ENCODE data around the gene MRPL16. TPM values are rescaled to one million over a fixed set of nuclear protein-coding genes. Genes with fewer than 3 reads are reported as not detected.

MRPL16 gene
- total RNA-seq, 1 experiment from 2014 or later = 53.4 TPM

DNA sequence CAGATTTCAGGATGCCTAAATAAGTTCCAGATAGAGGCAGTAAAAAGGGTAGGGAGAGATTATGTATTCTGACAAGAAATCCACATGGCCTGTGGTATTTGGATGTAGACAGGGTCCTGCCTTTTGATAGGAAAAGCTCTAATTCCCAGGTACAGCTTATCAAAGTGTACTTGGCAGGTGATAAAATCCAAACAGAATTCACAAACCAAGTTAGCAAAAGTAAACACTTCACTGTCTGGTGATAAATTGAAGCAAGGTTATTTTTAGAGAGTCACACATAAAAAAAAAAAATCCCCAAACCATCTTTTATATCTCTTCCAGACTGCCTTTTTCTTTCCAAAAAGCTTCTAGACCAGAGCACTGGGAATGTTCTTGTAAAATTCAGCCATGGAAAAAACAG is 29.0 kb upstream of the MRPL16 start:
- no peaks in the 10 kb centered on the region for H3K9me3 ChIP-seq (ENCODE audit: low read depth, low read length, poor library complexity, severe bottlenecking)
- no TSS peak for BruUV-seq (replicated peaks)
- no peak for DNase-seq (ENCODE audit: low spot score)
- TF ChIP-seq EZH2 (IDR thresholded peaks at IDR 0.05; ENCODE audit: borderline replicate concordance, low read depth, low read length, poor library complexity, severe bottlenecking) = no peak
- TF ChIP-seq, protein P1, sequence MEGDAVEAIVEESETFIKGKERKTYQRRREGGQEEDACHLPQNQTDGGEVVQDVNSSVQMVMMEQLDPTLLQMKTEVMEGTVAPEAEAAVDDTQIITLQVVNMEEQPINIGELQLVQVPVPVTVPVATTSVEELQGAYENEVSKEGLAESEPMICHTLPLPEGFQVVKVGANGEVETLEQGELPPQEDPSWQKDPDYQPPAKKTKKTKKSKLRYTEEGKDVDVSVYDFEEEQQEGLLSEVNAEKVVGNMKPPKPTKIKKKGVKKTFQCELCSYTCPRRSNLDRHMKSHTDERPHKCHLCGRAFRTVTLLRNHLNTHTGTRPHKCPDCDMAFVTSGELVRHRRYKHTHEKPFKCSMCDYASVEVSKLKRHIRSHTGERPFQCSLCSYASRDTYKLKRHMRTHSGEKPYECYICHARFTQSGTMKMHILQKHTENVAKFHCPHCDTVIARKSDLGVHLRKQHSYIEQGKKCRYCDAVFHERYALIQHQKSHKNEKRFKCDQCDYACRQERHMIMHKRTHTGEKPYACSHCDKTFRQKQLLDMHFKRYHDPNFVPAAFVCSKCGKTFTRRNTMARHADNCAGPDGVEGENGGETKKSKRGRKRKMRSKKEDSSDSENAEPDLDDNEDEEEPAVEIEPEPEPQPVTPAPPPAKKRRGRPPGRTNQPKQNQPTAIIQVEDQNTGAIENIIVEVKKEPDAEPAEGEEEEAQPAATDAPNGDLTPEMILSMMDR (conservative IDR thresholded peaks at IDR 0.05; ENCODE audit: low read depth, low read length) = no peak
- no peaks in the 10 kb centered on the region for H3K36me3 ChIP-seq (ENCODE audit: insufficient read depth, low read length, poor library complexity, severe bottlenecking)
- H3K4me3 ChIP-seq (ENCODE audit: low read depth, low read length, poor library complexity, severe bottlenecking) = no peak overlapping the region
- peaks cover 18% of the 10 kb centered on the region for H3K27me3 ChIP-seq (replicated peaks; ENCODE audit: insufficient read depth, low read depth, low read length, poor library complexity)
- no peak overlapping the region for H3K27ac ChIP-seq (ENCODE audit: low read depth, low read length, poor library complexity, severe bottlenecking)
- ChIA-PET CTCF (no interaction called here), POLR2A (ENCODE audit: low non-redundant PET) (no interaction called here)
- intact Hi-C loops (cut with micrococcal nuclease; ENCODE audit: unreplicated experiment) = no loop called here
- no peaks in the 10 kb centered on the region for H3K4me1 ChIP-seq (ENCODE audit: insufficient read depth, low read length, poor library complexity, severe bottlenecking)

DNA sequence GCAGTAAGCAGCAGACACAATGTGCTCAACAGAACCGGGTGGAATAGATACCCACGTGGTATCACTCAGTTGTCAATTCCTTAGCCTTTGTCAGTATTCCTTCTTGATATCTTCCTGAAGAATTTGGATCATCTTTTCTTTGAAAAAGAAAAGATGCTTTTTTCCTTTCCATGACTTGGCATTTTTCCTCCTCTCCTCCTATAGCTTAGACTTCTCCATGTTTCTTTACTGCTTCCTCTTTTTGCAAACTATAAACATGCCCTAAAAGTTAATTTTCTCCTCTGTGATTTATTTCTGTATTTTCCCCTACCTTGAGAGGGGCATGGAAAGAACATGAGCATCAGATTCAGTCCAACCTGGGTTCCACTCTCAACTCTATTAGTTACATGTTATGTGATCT is 23.0 kb upstream of the MRPL16 start:
- no peaks in the 10 kb centered on the region for H3K9me3 ChIP-seq (ENCODE audit: low read depth, low read length, poor library complexity, severe bottlenecking)
- intact Hi-C loops (cut with micrococcal nuclease; ENCODE audit: unreplicated experiment) = no loop called here
- H3K4me1 ChIP-seq (ENCODE audit: insufficient read depth, low read length, poor library complexity, severe bottlenecking) = no peaks in the 10 kb centered on the region
- DNase-seq (ENCODE audit: low spot score) = no peak
- no peak for TF ChIP-seq EZH2 (IDR thresholded peaks at IDR 0.05; ENCODE audit: borderline replicate concordance, low read depth, low read length, poor library complexity, severe bottlenecking)
- TF ChIP-seq, protein P1 (conservative IDR thresholded peaks at IDR 0.05; ENCODE audit: low read depth, low read length) = no peak
- ChIA-PET CTCF (interaction anchor here (0.6 kb wide), 1 partner anchor 661 kb away, joined by 3 read pairs; no protein-coding TSS in a partner anchor), POLR2A (ENCODE audit: low non-redundant PET) (no interaction called here)
- H3K36me3 ChIP-seq (ENCODE audit: insufficient read depth, low read length, poor library complexity, severe bottlenecking) = no peaks in the 10 kb centered on the region
- BruUV-seq (replicated peaks) = no TSS peak
- peaks cover 15% of the 10 kb centered on the region for H3K27me3 ChIP-seq (replicated peaks; ENCODE audit: insufficient read depth, low read depth, low read length, poor library complexity)
- H3K27ac ChIP-seq (ENCODE audit: low read depth, low read length, poor library complexity, severe bottlenecking) = no peak overlapping the region
- H3K4me3 ChIP-seq (ENCODE audit: low read depth, low read length, poor library complexity, severe bottlenecking) = no peak overlapping the region

DNA sequence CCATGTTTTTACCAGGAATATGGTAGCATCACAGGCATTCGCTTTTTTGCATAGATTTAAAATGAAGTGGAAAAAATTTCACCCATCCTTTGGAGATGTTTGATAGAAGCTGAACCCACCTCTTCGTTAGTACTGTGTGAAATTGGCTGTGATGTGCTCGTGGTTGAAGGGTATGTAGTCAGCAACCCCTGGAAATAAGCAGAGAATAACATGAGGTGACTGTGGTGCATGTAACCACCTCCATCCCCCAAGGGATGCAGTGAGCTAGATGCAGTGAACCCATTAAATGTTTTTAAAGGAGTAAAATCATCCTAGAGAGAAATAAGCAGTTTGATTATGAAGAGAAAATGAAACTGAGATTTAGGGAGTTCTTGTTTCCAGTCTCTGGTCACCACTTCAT is 18.8 kb upstream of the MRPL16 start:
- no peak for TF ChIP-seq EZH2 (IDR thresholded peaks at IDR 0.05; ENCODE audit: borderline replicate concordance, low read depth, low read length, poor library complexity, severe bottlenecking)
- TF ChIP-seq, protein P1 (conservative IDR thresholded peaks at IDR 0.05; ENCODE audit: low read depth, low read length) = no peak
- no TSS peak for BruUV-seq (replicated peaks)
- Histone ChIP-seq H3K4me3 (ENCODE audit: low read depth, low read length, poor library complexity, severe bottlenecking) (no peak overlapping the region), H3K9me3 (ENCODE audit: low read depth, low read length, poor library complexity, severe bottlenecking) (no peaks in the 10 kb centered on the region), H3K36me3 (ENCODE audit: insufficient read depth, low read length, poor library complexity, severe bottlenecking) (no peaks in the 10 kb centered on the region), H3K4me1 (ENCODE audit: insufficient read depth, low read length, poor library complexity, severe bottlenecking) (no peaks in the 10 kb centered on the region), H3K27ac (ENCODE audit: low read depth, low read length, poor library complexity, severe bottlenecking) (no peak overlapping the region), H3K27me3 (replicated peaks; ENCODE audit: insufficient read depth, low read depth, low read length, poor library complexity) (no peaks in the 10 kb centered on the region)
- ChIA-PET POLR2A (ENCODE audit: low non-redundant PET) (no interaction called here), CTCF (no interaction called here)
- DNase-seq (ENCODE audit: low spot score) = no peak
- intact Hi-C loops (cut with micrococcal nuclease; ENCODE audit: unreplicated experiment) = loop anchor here (10.0 kb wide), 2 partner anchors 195 to 405 kb away; no protein-coding TSS in a partner anchor

All from A673 (cell line).